Ectodermal cell (in vitro differentiated cells): Measurements from ENCODE around the gene SMLR1.

Source experiments
- H3K27ac ChIP-seq: 2 replicates; pipeline ENCODE4 v1.7.0; 2013; ENCODE audit warnings: mild to moderate bottlenecking, low read depth, low read length; ENCODE audit not compliant: insufficient read depth, poor library complexity, severe bottlenecking
- H3K27me3 ChIP-seq: 2 replicates; pipeline ENCODE4 v1.7.0; 2013; ENCODE audit warnings: mild to moderate bottlenecking, low read length; ENCODE audit not compliant: insufficient read depth, control insufficient read depth, poor library complexity, severe bottlenecking
- H3K36me3 ChIP-seq: one replicate; pipeline ENCODE4 v1.7.0; 2013; ENCODE audit warnings: low read length; ENCODE audit not compliant: control insufficient read depth, insufficient read depth
- H3K4me1 ChIP-seq: one replicate; pipeline ENCODE4 v1.7.0; 2013; ENCODE audit warnings: low read length; ENCODE audit not compliant: control insufficient read depth, insufficient read depth
- H3K4me3 ChIP-seq: 2 replicates; pipeline ENCODE4 v1.7.0; 2013; ENCODE audit warnings: low read depth, low read length, control low read depth; ENCODE audit not compliant: insufficient read depth
- H3K9me3 ChIP-seq: 2 replicates; pipeline ENCODE4 v1.7.0; 2013; ENCODE audit warnings: mild to moderate bottlenecking, low read length, moderate library complexity; ENCODE audit not compliant: control insufficient read depth
- WGBS, 2 experiments: methylation state at CpG; one replicate each; pipeline ENCODE4 v1.1.7; 2013; ENCODE audit warnings: missing lambda C conversion rate in 2 of 2; 5-methylcytosine and 5-hydroxymethylcytosine counted together

The SMLR1 gene

GRCh38 chr6:130838951-130839350 lies 11.7 kb downstream of the SMLR1 start:
- H3K27me3 ChIP-seq: no peaks in the 10 kb centered on the region
- H3K27ac ChIP-seq: no peak overlapping the region
- H3K4me3 ChIP-seq: no peak overlapping the region
- H3K4me1 ChIP-seq: no peaks in the 10 kb centered on the region
- no peaks in the 10 kb centered on the region for H3K36me3 ChIP-seq
- whole genome bisulfite sequencing, 2 experiments: 91 to 97% methylated on average over 5 of the region's 5 CpGs
- no peaks in the 10 kb centered on the region for H3K9me3 ChIP-seq

DNA sequence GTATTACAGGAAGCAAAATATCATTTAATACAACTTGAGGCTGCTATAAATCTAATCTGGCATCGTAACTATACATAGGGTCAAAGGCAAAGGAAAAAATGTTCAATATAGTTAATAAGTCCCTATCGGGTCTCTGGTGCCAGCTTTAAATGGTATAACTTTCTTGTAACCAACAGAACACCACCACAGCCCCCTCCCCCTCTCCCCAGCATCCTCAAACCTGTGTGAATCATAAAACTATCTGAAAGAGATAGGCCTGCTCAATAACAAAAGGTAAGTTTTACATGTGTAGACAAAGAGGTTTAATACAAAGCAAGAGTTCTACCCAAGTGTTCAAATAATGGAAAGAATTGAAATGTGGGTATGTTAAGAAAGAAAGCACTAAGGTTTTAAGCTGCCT lies 12.2 kb downstream of the SMLR1 start:
- no peak overlapping the region for H3K27ac ChIP-seq
- H3K27me3 ChIP-seq: no peaks in the 10 kb centered on the region
- WGBS, 2 experiments: 91 to 100% methylated on average over 1 to 2 of the region's 2 CpGs
- no peak overlapping the region for H3K4me3 ChIP-seq
- H3K9me3 ChIP-seq: no peaks in the 10 kb centered on the region
- no peaks in the 10 kb centered on the region for H3K36me3 ChIP-seq
- H3K4me1 ChIP-seq: no peaks in the 10 kb centered on the region

DNA sequence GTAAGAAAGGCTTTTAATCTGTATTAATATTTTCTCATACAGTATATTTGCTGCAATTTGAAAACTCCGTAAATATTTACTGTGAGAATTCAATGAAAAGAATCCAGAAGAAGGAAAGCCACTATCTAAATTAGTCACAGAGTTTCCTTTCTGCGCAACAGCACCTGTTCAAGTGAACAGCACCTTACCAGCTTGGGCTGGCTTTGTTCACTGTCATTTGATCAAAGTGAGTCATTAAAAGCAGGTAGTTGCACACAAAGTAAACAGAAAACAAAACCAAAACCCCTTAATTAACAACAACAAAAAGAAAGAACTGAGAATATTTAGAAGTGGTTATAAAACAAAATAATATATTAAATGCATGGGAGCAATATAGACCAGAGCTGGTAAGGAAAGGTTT lies 12.8 kb downstream of the SMLR1 start:
- H3K36me3 ChIP-seq: no peaks in the 10 kb centered on the region
- no peak overlapping the region for H3K27ac ChIP-seq
- H3K9me3 ChIP-seq: no peaks in the 10 kb centered on the region
- H3K4me1 ChIP-seq: no peaks in the 10 kb centered on the region
- H3K4me3 ChIP-seq: no peak overlapping the region
- WGBS, 2 experiments: 86 to 96% methylated on average over 2 of the region's 2 CpGs
- H3K27me3 ChIP-seq: no peaks in the 10 kb centered on the region

- H3K27ac ChIP-seq: no peak overlapping the region
- no peaks in the 10 kb centered on the region for H3K9me3 ChIP-seq
- WGBS, 2 experiments: 89 to 90% methylated on average over 4 of the region's 4 CpGs
- H3K4me3 ChIP-seq: no peak overlapping the region
- no peaks in the 10 kb centered on the region for H3K36me3 ChIP-seq
- no peaks in the 10 kb centered on the region for H3K27me3 ChIP-seq
- no peaks in the 10 kb centered on the region for H3K4me1 ChIP-seq
These were observed 14.0 kb downstream of the SMLR1 start for GRCh38 chr6:130841128-130841728.

DNA sequence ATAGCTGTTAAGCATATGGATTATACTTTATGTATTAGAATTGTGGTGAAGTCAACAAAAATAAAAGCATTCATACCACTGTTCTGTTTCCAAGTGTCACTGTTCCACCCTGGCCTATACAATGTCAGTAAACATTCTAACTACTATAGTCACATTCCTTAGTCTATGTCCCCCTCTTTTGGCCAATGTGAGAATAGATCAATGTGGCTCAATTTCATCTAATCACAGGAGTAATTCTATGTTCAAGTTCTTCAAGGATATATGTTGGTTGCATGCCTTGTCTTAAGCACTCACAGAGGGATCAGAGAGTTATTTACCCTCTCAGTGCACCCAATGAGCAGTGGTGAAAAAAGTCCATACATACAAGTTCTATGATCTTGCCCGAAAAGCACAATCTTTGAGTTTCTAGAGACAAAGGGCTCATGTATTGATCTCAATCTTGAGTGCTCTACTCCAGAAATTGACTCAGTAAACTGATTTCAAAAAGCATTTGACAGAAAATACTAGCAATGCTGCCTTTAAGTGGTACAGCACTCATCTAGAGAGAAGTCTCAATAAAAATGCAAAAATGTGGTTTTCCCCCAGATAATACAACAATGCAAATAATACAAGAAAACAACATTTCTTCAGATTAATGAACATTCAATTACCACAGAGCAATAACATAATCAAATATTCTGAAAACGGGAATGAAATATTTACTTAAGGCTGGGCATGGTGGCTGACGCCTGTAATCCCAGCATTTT lies 16.5 kb downstream of the SMLR1 start:
- 63 to 64% methylated on average over 3 of the region's 3 CpGs for WGBS, 2 experiments
- Histone ChIP-seq H3K27ac (no peak overlapping the region), H3K4me1 (no peaks in the 10 kb centered on the region), H3K27me3 (no peaks in the 10 kb centered on the region), H3K4me3 (no peak overlapping the region), H3K9me3 (no peaks in the 10 kb centered on the region), H3K36me3 (no peaks in the 10 kb centered on the region)

GRCh38 chr6:130846501-130846900 lies 19.3 kb downstream of the SMLR1 start:
- Histone ChIP-seq H3K9me3 (no peaks in the 10 kb centered on the region), H3K36me3 (no peaks in the 10 kb centered on the region), H3K27me3 (no peaks in the 10 kb centered on the region), H3K4me1 (no peaks in the 10 kb centered on the region), H3K27ac (no peak overlapping the region), H3K4me3 (no peak overlapping the region)
- WGBS, 2 experiments: 100% methylated on average over 1 of the region's 1 CpG

- H3K36me3 ChIP-seq: no peaks in the 10 kb centered on the region
- no peaks in the 10 kb centered on the region for H3K4me1 ChIP-seq
- H3K27ac ChIP-seq: no peak overlapping the region
- no peak overlapping the region for H3K4me3 ChIP-seq
- H3K27me3 ChIP-seq: no peaks in the 10 kb centered on the region
- no peaks in the 10 kb centered on the region for H3K9me3 ChIP-seq
- 92 to 95% methylated on average over 6 to 7 of the region's 7 CpGs for WGBS, 2 experiments
These were observed 20.1 kb downstream of the SMLR1 start for GRCh38 chr6:130847001-130847910.

DNA sequence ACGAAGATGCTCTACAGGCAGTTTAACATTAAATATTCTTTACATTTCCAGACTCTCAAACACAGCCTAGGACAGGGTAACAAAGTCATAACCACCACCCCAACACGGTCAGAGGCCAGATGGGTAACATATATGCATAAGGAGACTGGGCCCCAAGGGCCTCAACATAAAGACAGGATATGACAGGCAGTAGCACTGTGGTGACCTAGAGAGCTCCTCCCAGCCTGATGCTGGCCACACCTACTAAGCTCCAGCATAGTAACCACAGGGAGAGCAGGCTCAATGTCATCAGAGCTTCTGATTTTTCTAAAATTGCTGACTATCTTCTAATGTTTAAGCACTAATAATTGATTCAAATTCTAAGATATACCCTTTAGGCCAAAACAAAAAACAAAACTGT lies 21.7 kb downstream of the SMLR1 start:
- 88 to 92% methylated on average over 1 to 2 of the region's 2 CpGs for WGBS, 2 experiments
- H3K4me1 ChIP-seq: peaks cover 11% of the 10 kb centered on the region
- H3K36me3 ChIP-seq: no peaks in the 10 kb centered on the region
- no peaks in the 10 kb centered on the region for H3K9me3 ChIP-seq
- H3K4me3 ChIP-seq: no peak overlapping the region
- H3K27me3 ChIP-seq: no peaks in the 10 kb centered on the region
- no peak overlapping the region for H3K27ac ChIP-seq

GRCh38 chr6:130849594-130849993 lies 22.4 kb downstream of the SMLR1 start:
- WGBS, 2 experiments: 98 to 100% methylated on average over 1 of the region's 1 CpG
- Histone ChIP-seq H3K9me3 (no peaks in the 10 kb centered on the region), H3K36me3 (no peaks in the 10 kb centered on the region), H3K4me3 (no peak overlapping the region), H3K27ac (no peak overlapping the region), H3K4me1 (peaks cover 13% of the 10 kb centered on the region), H3K27me3 (no peaks in the 10 kb centered on the region)

GRCh38 chr6:130851026-130851425 lies 23.8 kb downstream of the SMLR1 start:
- Histone ChIP-seq H3K4me1 (peaks cover 13% of the 10 kb centered on the region), H3K27me3 (no peaks in the 10 kb centered on the region), H3K27ac (no peak overlapping the region), H3K36me3 (peaks cover 3% of the 10 kb centered on the region), H3K9me3 (no peaks in the 10 kb centered on the region), H3K4me3 (no peak overlapping the region)
- WGBS, 2 experiments: 89 to 95% methylated on average over 1 of the region's 1 CpG
